GM10266 (cell line): ENCODE measurements around the gene ADH4.
"Not testable (repeated sequence)": the region's sequence is repeated elsewhere in the genome, so short reads cannot be mapped to it uniquely, and the experiment has no call there.

Experiments used
- DNase-seq: peaks from one replicate; pipeline ENCODE4 v3.0.0; 2012; ENCODE audit errors: extremely low spot score
- TF ChIP-seq, protein P1 (sequence below): IDR thresholded peaks from 2 replicates; pipeline ENCODE4 v1.5.1; 2012; ENCODE audit warnings: mild to moderate bottlenecking, low read depth; ENCODE audit not compliant: control insufficient read depth, insufficient read depth; ENCODE audit errors: missing control alignments

The ADH4 gene

DNA sequence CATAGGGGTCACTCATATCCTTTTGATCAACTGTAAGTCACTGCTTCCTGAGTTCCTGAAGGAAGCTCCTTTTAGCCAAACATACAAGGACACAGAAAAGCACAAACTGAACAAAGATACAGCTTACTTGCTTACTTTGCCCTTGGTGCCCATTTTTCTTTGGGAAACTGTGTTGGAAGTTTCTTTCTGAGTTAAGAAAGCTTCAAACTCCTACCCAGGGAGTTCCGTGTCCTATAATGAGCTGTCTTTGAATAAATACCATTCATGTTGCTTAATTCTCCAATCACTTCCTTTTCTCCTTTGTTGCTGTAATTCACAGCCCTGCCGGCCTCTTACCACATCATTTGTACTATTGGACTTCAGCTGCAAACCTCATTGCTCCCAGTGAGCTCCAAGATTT is at the start of gene ADH4:
Gene ADH4, minus strand, starts transcription at position 228 of the 400 bp plus-strand sequence. Its CDS starts 75 bp downstream, at position 153.
- no peak for DNase-seq
- TF ChIP-seq, protein P1, sequence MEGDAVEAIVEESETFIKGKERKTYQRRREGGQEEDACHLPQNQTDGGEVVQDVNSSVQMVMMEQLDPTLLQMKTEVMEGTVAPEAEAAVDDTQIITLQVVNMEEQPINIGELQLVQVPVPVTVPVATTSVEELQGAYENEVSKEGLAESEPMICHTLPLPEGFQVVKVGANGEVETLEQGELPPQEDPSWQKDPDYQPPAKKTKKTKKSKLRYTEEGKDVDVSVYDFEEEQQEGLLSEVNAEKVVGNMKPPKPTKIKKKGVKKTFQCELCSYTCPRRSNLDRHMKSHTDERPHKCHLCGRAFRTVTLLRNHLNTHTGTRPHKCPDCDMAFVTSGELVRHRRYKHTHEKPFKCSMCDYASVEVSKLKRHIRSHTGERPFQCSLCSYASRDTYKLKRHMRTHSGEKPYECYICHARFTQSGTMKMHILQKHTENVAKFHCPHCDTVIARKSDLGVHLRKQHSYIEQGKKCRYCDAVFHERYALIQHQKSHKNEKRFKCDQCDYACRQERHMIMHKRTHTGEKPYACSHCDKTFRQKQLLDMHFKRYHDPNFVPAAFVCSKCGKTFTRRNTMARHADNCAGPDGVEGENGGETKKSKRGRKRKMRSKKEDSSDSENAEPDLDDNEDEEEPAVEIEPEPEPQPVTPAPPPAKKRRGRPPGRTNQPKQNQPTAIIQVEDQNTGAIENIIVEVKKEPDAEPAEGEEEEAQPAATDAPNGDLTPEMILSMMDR = no peak

DNA sequence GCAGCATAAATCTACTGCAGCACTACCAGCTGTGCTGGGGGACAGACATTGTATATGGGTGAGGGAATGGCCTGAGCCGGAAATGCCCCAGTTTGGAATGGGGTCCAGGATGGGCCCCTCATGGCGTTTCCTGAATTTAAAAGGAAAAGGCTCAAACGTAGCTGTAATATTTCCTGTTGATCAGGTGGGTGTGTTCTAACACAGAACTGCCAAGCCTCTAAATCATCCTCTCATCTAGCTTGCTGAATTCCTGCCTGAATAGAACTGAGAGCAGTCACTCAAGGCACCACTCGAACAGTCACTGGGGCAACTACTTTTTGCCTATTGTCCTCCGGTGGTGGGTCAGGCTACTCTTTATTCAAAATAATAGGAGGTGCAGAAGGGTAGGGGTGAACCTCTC is 46.2 kb upstream of the ADH4 start:
- DNase-seq = no peak
- TF ChIP-seq, protein P1 = no peak

DNA sequence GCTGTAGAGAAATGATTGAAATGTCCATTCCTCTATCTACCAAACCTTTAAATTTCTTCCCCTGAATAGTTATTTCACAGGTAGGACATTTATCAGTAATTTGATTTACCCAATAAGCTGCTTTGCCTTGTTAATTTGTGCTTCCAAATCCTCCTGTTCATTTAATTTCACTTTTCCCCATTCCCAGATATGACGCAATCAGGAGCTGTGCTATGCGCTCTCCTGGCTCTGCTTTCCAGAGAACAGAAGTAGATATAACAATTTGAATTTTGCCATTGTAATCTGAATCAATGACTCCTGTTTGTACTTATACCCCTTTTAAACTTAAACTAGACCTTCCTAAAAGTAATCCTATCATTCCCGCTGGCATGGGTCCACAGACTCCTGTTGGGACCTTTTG is 45.8 kb upstream of the ADH4 start:
- DNase-seq = not testable (repeated sequence)

DNA sequence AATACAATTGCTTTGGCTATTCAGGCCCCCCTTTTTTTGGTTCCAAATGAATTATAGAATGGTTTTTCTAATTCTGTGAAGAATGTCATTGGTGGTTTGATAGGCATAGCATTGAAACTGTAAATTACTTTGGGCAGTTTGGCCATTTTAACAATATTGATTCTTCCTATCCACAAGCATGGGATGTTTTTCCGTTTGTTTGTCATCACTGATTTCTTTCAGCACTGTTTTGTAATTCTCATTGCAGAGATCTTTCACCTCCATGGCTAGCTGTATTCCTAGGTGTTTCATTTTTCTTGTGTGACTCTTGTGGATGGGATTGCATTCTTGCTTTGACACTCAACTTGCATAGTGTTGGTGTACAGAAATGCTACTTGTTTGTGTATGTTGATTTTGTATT is 41.9 kb upstream of the ADH4 start:
- TF ChIP-seq, protein P1 = no peak
- no peak for DNase-seq

DNA sequence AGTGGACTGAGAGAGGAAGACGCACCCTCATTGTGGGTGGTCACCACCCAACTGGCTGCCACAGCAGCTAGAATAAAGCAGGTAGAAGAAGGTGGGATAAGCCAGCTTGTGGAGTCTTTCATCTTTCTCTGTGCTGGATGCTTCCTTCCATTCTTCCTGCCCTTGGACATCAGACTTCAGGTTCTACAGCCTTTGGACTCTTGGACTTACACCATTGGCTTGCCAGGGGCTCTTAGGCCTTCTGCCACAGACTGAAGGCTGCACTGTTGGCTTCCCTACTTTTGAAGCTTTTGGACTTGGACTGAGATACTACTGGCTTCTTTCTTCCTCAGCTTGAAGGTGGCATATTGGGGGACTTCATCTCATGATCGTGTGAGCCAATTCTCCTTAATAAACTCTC is 41.5 kb upstream of the ADH4 start:
- no peak for DNase-seq
- TF ChIP-seq, protein P1 = no peak

DNA sequence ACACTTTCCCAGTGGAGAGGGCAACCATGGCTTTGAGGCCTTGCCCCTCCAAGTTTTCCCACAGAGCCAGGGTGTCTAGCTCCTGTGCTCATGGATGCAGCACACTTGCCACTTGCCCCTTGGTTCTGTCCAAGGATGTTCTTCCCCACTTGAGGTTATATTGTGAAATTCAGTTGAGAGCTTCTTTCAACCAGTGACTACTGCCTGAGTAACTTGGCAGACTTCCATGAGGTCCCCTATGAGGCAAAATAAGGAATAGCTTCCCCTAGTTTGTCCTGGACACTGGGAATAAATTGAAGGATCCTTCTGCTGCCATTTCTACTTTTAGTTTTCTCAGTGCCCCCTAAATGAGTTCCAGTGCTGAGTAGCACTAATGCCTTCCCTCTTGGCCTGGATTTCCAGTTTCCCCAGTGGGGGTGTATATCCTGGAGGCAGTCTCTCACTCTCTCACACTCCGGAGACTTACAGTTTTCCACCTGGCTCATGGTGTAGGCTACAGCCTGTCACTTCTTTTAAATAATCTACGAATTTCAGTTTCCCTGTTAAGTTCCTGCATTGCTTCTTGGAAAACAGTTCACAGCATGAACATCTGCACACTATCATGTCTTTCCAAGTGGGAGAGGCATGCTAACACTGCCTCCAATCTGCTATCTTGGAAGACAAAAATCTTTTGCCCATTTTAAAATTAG is 36.4 kb upstream of the ADH4 start:
- no peak for DNase-seq
- TF ChIP-seq, protein P1 = no peak

DNA sequence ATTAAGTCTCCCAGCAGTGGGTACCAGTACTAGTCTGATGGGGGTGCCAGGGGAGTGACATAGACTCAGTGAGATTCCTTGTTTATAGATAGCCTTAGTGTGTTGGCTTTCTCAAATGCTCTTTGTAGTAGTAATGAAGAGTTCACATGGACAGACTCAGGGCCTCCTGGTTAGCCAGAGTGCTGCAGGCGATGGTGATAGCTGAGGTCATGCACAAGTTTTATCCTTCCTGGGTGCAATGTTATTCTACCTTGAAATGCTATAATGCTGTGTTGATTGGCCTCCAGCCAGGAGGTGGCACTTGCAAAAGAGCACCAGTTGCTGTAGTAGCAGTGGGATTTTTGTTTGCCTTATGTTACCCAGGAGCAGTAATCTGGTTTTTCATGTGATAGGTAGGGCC is 35.5 kb upstream of the ADH4 start:
- no peak for DNase-seq
- TF ChIP-seq, protein P1 = no peak

DNA sequence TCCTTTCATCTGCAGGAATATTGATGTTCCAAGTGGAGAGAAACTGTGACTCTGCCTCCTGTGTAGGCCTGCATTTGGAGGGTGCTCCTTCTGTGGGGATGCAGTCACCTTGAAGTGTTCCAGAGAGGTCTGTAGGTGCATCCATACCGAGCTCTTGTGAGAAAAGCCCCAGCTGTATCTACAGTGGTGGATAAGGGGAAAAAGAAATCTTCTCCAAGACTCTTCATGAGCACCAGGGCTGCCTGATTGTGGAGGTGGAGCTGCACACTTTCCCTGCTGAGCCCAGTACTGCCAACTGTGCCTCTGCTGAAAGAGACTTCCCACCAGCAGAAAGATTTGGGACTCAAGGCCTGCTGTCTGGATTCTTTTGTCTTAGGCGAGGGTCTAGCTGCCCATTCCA is 35.1 kb upstream of the ADH4 start:
- TF ChIP-seq, protein P1 = no peak
- no peak for DNase-seq
